ENCODE results near the gene SLAMF9. TPM values are rescaled to one million over a fixed set of nuclear protein-coding genes. Genes with fewer than 3 reads are reported as not detected.

The SLAMF9 gene
- total RNA-seq, 2 experiments from 2014 or later = not detected

DNA sequence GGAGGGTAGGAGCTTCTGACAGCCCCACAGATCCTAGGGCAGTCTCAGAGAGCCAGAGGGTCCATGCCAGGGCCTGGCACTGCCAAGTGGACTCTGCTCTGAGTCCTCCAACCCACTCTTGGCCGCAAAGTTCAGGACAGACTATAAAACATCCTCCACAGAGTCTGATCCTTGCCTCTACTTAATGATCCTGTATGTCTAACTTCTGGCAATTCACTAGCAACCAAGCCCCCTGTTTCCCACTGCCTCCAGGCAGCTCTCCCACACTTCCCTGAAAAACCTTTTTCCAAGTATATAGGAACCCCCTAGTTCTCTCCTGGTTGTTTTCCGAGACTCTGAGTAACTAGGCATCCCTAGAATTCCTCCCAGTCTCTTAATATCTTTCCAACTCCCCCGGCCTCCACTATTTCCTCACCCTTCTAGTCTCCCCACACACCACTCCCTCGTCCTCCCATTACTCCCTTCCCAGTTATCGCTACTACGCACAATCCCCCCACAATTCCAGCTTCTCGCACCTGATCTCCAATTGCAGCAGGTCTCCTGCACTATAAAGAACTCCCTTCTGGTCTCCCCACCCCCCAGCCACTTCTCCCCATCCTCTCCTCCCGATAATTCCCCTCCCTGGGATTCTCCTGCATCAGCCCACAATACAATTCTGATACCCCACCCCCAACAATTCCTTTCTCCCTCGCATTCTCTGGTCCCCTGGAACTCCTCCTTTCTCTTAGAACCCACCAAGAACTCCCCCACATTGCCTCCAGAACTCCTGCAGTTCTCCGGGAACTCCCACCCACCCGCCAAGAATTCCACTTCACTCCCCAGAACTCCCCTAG is 9.2 kb downstream of the SLAMF9 start:
- Mint-ChIP-seq H3K36me3 (ENCODE audit: low read depth) (no peaks in the 10 kb centered on the region), H3K4me3 (peak overlapping the region; percentile 13), H3K27me3 (ENCODE audit: low read depth) (peaks cover 59% of the 10 kb centered on the region), H3K9me3 (ENCODE audit: insufficient read depth) (no peaks in the 10 kb centered on the region), H3K4me1 (ENCODE audit: low read depth) (peaks cover 4% of the 10 kb centered on the region), H3K27ac (no peak overlapping the region)
- CTCF ChIA-PET = interaction anchor here (0.8 to 4.5 kb wide), 5 partner anchors 8 to 134 kb away, joined by 3 to 28 read pairs (median 6); no protein-coding TSS in a partner anchor
- POLR2A ChIA-PET = interaction anchor here (0.6 kb wide), 1 partner anchor 143 kb away, joined by 3 read pairs; no protein-coding TSS in a partner anchor
- no peak for ATAC-seq
- DNase-seq = no peak

DNA sequence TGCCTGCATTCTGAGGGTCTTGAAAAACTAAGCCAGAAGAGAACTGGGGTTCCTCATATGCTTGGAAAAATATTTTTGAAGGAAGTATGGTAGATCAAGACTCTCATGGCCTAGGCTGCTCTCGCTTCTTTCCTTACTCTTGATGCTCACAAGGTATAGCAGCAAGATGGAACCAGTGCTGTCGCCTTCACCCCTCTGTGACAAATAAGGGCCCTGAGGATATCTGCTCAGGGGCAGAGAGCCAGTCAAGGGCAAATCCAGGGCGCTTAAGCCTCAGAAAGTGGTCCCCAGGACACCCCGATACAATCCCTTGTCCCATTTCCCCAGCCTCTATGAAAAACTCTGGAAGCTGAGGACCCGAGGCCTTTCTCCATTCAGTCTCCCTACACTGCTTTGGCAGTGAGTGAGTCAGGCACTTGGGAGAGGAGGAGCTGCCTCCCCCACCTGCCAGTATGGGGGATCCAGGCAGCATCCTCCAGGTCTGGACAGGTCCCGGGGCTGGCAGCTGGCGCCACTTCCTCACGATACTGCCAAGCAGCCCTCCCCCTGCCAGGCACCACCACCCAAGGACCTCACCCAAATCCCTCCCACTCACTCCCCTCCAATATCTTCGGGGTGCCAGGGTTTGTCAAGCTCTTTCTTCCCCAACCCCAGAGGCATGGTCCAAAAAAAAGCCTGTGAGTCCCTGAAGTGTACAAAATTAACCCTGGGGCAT is 10.0 kb downstream of the SLAMF9 start:
- Mint-ChIP-seq H3K4me1 (ENCODE audit: low read depth) (peaks cover 4% of the 10 kb centered on the region), H3K9me3 (ENCODE audit: insufficient read depth) (no peaks in the 10 kb centered on the region), H3K4me3 (no peak overlapping the region), H3K36me3 (ENCODE audit: low read depth) (no peaks in the 10 kb centered on the region), H3K27me3 (ENCODE audit: low read depth) (peaks cover 58% of the 10 kb centered on the region), H3K27ac (no peak overlapping the region)
- DNase-seq = no peak
- CTCF ChIA-PET = interaction anchor here (0.8 to 4.5 kb wide), 3 partner anchors 50 to 135 kb away, joined by 3 to 28 read pairs (median 3); no protein-coding TSS in a partner anchor
- no peak for ATAC-seq
- POLR2A ChIA-PET = interaction anchor here (0.6 to 0.9 kb wide), 2 partner anchors 64 to 143 kb away, joined by 3 read pairs; no protein-coding TSS in a partner anchor

- no peaks in the 10 kb centered on the region for H3K36me3 Mint-ChIP-seq (ENCODE audit: low read depth)
- no peak for DNase-seq
- POLR2A ChIA-PET = interaction anchor here (0.9 kb wide), 1 partner anchor 65 kb away, joined by 3 read pairs; no protein-coding TSS in a partner anchor
- no peak for ATAC-seq
- H3K4me1 Mint-ChIP-seq (ENCODE audit: low read depth) = peaks cover 6% of the 10 kb centered on the region
- H3K27ac Mint-ChIP-seq = no peak overlapping the region
- CTCF ChIA-PET = interaction anchor here (1.0 to 1.1 kb wide), 2 partner anchors 49 to 135 kb away, joined by 3 to 5 read pairs; no protein-coding TSS in a partner anchor
- H3K27me3 Mint-ChIP-seq (ENCODE audit: low read depth) = peaks cover 60% of the 10 kb centered on the region
- no peak overlapping the region for H3K4me3 Mint-ChIP-seq
- no peaks in the 10 kb centered on the region for H3K9me3 Mint-ChIP-seq (ENCODE audit: insufficient read depth)
Observed at GRCh38 chr1:159943278-159943640, 10.8 kb downstream of the SLAMF9 start.

DNA sequence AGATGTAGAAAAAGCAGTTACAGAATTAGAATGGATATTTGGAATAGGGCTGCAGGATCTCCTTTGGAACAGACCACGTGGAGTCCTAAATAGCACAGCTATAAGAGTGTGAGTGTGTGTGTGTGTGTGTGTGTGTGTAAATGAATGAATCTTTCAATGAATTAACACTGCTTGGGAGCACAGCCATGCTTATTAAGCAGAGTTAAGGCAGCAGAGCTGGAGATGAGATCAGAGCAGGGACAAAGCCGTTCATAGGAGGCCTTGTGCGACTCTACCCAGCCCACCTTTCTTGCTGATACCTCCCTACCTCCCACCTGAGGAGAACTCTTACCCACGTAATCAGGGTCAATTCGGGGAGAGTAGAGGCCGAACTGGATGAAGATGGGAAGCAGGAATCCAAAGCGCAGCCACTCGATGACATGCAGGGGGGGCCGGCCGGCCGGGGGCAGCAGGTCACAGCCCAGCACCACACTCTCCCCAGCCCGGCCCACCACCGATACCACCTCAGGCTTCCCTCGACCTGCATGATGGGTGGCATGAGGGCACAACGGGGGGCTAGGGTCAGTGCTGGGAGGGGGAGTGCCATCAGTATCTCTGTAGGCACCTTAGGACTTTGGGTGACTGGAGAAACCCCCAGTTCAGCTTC is 11.3 kb downstream of the SLAMF9 start:
- ChIA-PET CTCF (interaction anchor here (1.0 to 1.1 kb wide), 2 partner anchors 48 to 135 kb away, joined by 3 to 5 read pairs; no protein-coding TSS in a partner anchor), POLR2A (interaction anchor here (0.9 kb wide), 1 partner anchor 65 kb away, joined by 3 read pairs; no protein-coding TSS in a partner anchor)
- no peak overlapping the region for H3K4me3 Mint-ChIP-seq
- no peak overlapping the region for H3K27ac Mint-ChIP-seq
- H3K9me3 Mint-ChIP-seq (ENCODE audit: insufficient read depth) = no peaks in the 10 kb centered on the region
- H3K4me1 Mint-ChIP-seq (ENCODE audit: low read depth) = peaks cover 7% of the 10 kb centered on the region
- DNase-seq (no peak), ATAC-seq (no peak)
- H3K36me3 Mint-ChIP-seq (ENCODE audit: low read depth) = no peaks in the 10 kb centered on the region
- peaks cover 58% of the 10 kb centered on the region for H3K27me3 Mint-ChIP-seq (ENCODE audit: low read depth)

- Mint-ChIP-seq H3K27me3 (ENCODE audit: low read depth) (peaks cover 54% of the 10 kb centered on the region), H3K27ac (no peak overlapping the region), H3K4me1 (ENCODE audit: low read depth) (peaks cover 7% of the 10 kb centered on the region), H3K4me3 (no peak overlapping the region), H3K36me3 (ENCODE audit: low read depth) (no peaks in the 10 kb centered on the region), H3K9me3 (ENCODE audit: insufficient read depth) (no peaks in the 10 kb centered on the region)
- DNase-seq (no peak), ATAC-seq (no peak)
- POLR2A ChIA-PET = interaction anchor here (1.2 to 2.3 kb wide), 2 partner anchors 16 to 22 kb away, joined by 4 to 5 read pairs; partner anchors contain the start of gene TAGLN2
- CTCF ChIA-PET = interaction anchor here (0.6 to 9.9 kb wide), 4 partner anchors 9 to 142 kb away, joined by 3 to 184 read pairs (median 3); no protein-coding TSS in a partner anchor
Observed at GRCh38 chr1:159941591-159942560, 12.2 kb downstream of the SLAMF9 start.

DNA sequence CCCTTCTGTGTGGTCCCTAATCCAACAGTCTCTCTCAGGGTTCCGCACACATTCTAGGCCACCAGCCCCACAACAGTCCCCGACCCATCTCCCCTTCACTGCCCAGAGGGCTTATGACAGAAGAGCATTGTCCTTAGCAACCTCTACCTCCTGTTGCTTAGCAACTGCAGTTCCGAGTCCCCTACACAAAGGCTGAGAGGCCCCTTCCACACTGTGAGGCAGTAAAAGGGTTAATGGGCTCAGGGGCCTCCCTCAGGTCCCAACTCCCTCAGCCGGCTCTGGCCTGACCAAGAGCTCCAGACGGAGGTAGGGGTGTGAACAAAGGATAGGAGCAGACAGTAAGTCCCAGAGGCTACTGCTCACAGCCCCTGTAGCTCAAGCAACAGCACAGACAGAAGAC is 12.9 kb downstream of the SLAMF9 start:
- Mint-ChIP-seq H3K36me3 (ENCODE audit: low read depth) (no peaks in the 10 kb centered on the region), H3K4me3 (no peak overlapping the region), H3K27me3 (ENCODE audit: low read depth) (peaks cover 47% of the 10 kb centered on the region), H3K27ac (no peak overlapping the region), H3K4me1 (ENCODE audit: low read depth) (peaks cover 9% of the 10 kb centered on the region), H3K9me3 (ENCODE audit: insufficient read depth) (no peaks in the 10 kb centered on the region)
- ATAC-seq (no peak), DNase-seq (no peak)
- ChIA-PET POLR2A (interaction anchor here (1.2 to 2.3 kb wide), 2 partner anchors 16 to 21 kb away, joined by 4 to 5 read pairs; partner anchors contain the start of gene TAGLN2), CTCF (interaction anchor here (0.6 to 9.9 kb wide), 5 partner anchors 8 to 141 kb away, joined by 3 to 184 read pairs (median 3); no protein-coding TSS in a partner anchor)

DNA sequence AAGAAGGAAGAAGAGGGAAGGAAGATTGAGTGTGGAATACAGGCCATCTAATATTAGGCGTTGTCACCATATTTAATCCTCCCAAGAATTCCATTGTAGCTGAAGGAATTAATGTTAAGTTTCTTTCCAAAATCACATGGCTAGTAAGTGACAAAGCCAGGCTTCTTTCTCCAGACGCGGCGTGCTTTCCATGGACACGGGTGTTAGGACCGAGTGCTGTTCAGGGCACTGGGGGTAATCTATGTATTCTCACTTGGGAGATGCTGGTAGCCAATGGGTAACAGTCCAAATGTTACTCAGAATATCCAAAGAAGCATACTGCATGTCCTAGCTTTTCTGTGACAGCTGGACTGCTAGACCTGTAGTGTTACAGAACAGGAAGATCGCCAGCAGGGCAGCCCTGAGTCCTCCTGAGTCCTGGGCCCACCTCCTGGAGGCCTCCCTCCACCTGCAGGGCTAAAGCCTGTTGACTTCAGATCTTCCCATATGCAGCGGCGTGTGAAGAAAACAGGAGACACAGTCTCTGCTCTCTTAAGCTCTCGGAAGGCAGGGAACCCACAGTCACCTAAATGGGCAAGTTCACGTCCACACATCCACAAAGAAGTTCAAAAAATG is 13.9 kb downstream of the SLAMF9 start:
- Mint-ChIP-seq H3K36me3 (ENCODE audit: low read depth) (no peaks in the 10 kb centered on the region), H3K9me3 (ENCODE audit: insufficient read depth) (no peaks in the 10 kb centered on the region), H3K27ac (no peak overlapping the region), H3K4me3 (no peak overlapping the region), H3K27me3 (ENCODE audit: low read depth) (peaks cover 48% of the 10 kb centered on the region), H3K4me1 (ENCODE audit: low read depth) (peaks cover 6% of the 10 kb centered on the region)
- ATAC-seq (no peak), DNase-seq (no peak)
- POLR2A ChIA-PET = interaction anchor here (2.3 kb wide), 1 partner anchor 15 kb away, joined by 5 read pairs; the partner anchor contains the start of gene TAGLN2
- CTCF ChIA-PET = interaction anchor here (1.0 to 9.9 kb wide), 9 partner anchors 7 to 159 kb away, joined by 3 to 184 read pairs (median 3); partner anchors contain the start of genes DUSP23 and TAGLN2

GRCh38 chr1:159939678-159940002 is 14.4 kb downstream of the SLAMF9 start:
- Mint-ChIP-seq H3K9me3 (ENCODE audit: insufficient read depth) (no peaks in the 10 kb centered on the region), H3K27me3 (ENCODE audit: low read depth) (peaks cover 46% of the 10 kb centered on the region), H3K36me3 (ENCODE audit: low read depth) (no peaks in the 10 kb centered on the region), H3K27ac (no peak overlapping the region), H3K4me1 (ENCODE audit: low read depth) (peaks cover 5% of the 10 kb centered on the region), H3K4me3 (no peak overlapping the region)
- ChIA-PET POLR2A (interaction anchor here (2.3 to 3.5 kb wide), 2 partner anchors 14 to 15 kb away, joined by 5 to 21 read pairs; partner anchors contain the start of gene TAGLN2), CTCF (interaction anchor here (1.0 to 9.9 kb wide), 7 partner anchors 14 to 159 kb away, joined by 3 to 184 read pairs (median 3); partner anchors contain the start of genes DUSP23 and TAGLN2)
- ATAC-seq (no peak), DNase-seq (no peak)

DNA sequence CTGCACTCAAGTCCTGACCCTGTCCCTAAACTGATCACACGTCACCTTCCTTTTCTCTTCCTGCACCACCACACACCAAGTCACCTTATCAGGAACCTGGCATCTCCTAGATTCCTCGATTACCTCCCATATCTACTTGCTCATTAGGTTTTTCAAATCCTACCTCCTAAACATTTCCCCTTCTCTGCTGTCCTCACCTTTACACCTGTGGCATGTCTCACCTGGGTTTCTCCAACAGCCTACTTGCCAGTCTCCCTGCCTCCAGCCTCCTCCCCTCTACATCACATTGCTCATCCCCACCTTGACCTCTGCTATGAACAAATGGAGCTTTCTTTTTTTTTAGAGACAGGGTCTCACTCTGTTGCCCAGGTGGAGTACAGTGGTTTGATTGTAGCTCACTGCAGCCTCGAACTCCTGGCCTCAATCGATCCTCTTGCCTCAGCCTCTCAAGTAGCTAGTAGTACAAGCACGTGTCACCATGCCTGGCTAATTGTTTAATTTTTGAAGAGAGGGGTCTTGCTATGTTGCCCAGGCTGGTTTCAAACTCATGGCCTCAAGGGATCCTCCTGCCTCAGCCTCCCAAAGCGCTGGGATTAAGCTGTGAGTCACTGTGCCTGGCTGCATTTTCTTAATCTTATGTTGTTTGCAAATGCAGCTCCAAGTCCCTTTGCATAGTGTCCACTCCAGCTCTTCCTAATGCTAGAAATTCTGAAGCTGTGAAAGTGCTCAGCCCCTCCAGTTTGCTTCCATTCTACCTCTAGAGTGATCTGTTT is 14.9 kb downstream of the SLAMF9 start:
- Mint-ChIP-seq H3K4me3 (no peak overlapping the region), H3K27ac (no peak overlapping the region), H3K27me3 (ENCODE audit: low read depth) (peaks cover 42% of the 10 kb centered on the region), H3K9me3 (ENCODE audit: insufficient read depth) (no peaks in the 10 kb centered on the region), H3K36me3 (ENCODE audit: low read depth) (no peaks in the 10 kb centered on the region), H3K4me1 (ENCODE audit: low read depth) (peaks cover 5% of the 10 kb centered on the region)
- DNase-seq = no peak
- no peak for ATAC-seq
- POLR2A ChIA-PET = interaction anchor here (3.5 kb wide), 1 partner anchor 15 kb away, joined by 21 read pairs; the partner anchor contains the start of gene TAGLN2
- CTCF ChIA-PET = interaction anchor here (1.0 to 9.9 kb wide), 10 partner anchors 14 to 158 kb away, joined by 3 to 184 read pairs (median 4); partner anchors contain the start of genes DUSP23 and TAGLN2
